ENCODE data around the gene NAT16. TPM values are rescaled to one million over a fixed set of nuclear protein-coding genes. Genes with fewer than 3 reads are reported as not detected.

The NAT16 gene
- total and polyA plus RNA-seq, 9 of the 15 experiments (the other 6 are each of a cell fraction or from before 2014, with no cell fraction given) = 0.04 TPM; not detected in 8

DNA sequence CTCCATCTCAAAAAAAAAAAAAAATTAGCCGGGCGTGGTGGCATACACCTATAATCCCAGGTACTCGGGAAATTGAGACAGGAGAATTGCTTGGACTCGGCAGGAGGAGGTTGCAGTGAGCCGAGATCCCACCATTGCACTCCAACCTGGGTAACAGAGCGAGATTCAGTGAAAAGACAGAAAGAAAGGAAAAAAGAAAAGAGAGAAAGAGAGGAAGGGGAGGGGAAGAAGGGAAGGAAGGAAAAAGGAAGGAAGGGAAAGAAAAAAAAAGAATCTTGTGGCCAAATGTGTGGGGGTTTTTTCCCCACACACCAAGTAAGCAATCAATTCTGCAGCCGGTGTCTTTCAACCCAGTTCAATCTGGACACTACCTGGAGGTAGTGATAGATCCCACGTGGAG lies 9.0 kb upstream of the NAT16 start (continued):
- TF ChIP-seq, protein P1, sequence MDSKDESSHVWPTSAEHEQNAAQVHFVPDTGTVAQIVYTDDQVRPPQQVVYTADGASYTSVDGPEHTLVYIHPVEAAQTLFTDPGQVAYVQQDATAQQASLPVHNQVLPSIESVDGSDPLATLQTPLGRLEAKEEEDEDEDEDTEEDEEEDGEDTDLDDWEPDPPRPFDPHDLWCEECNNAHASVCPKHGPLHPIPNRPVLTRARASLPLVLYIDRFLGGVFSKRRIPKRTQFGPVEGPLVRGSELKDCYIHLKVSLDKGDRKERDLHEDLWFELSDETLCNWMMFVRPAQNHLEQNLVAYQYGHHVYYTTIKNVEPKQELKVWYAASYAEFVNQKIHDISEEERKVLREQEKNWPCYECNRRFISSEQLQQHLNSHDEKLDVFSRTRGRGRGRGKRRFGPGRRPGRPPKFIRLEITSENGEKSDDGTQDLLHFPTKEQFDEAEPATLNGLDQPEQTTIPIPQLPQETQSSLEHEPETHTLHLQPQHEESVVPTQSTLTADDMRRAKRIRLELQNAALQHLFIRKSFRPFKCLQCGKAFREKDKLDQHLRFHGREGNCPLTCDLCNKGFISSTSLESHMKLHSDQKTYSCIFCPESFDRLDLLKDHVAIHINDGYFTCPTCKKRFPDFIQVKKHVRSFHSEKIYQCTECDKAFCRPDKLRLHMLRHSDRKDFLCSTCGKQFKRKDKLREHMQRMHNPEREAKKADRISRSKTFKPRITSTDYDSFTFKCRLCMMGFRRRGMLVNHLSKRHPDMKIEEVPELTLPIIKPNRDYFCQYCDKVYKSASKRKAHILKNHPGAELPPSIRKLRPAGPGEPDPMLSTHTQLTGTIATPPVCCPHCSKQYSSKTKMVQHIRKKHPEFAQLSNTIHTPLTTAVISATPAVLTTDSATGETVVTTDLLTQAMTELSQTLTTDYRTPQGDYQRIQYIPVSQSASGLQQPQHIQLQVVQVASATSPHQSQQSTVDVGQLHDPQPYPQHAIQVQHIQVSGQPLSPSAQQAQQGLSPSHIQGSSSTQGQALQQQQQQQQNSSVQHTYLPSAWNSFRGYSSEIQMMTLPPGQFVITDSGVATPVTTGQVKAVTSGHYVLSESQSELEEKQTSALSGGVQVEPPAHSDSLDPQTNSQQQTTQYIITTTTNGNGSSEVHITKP (IDR thresholded peaks at IDR 0.05; ENCODE audit: partially characterized antibody) = no peak
- TF ChIP-seq, protein P2, sequence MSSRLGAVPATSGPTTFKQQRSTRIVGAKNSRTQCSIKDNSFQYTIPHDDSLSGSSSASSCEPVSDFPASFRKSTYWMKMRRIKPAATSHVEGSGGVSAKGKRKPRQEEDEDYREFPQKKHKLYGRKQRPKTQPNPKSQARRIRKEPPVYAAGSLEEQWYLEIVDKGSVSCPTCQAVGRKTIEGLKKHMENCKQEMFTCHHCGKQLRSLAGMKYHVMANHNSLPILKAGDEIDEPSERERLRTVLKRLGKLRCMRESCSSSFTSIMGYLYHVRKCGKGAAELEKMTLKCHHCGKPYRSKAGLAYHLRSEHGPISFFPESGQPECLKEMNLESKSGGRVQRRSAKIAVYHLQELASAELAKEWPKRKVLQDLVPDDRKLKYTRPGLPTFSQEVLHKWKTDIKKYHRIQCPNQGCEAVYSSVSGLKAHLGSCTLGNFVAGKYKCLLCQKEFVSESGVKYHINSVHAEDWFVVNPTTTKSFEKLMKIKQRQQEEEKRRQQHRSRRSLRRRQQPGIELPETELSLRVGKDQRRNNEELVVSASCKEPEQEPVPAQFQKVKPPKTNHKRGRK (tag; IDR thresholded peaks at IDR 0.05) = peak; percentile 52
- TF ChIP-seq NFE2 (IDR thresholded peaks at IDR 0.05; ENCODE audit: low read depth) = no peak

DNA sequence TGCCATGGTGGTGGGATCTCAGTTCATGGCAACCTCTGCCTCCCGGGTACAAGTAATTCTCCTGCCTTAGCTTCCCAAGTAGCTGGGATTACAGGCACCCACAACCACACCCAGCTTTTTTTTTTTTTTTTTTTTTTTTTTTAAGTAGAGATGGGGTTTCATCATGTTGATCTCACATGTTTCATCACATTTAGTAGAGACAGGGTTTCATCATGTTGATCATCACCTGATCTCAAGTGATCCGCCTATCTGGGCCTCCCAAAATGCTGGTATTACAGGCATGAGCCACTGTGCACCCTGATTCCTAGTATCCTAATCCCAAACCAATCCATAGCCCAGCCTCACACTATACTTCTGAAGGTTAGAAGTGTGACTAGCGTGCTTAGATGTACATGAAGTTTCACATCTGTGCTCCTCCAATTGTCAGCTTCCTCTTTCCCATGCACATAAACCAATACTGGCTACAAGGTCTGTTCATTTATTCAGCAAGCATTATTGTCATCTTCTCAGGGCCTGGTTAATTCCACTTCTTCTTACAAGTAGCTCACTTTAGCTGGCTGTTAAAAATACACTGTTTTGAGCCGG lies 6.8 kb upstream of the NAT16 start:
- H3K4me2 ChIP-seq (ENCODE audit: insufficient read depth, low read length) = no peak overlapping the region
- in situ Hi-C loops (cut with MboI) = no loop called here
- no peak overlapping the region for H3K9ac ChIP-seq (ENCODE audit: insufficient read depth in 1 of 2, low read depth in 2 of 2, low read length in 2 of 2)
- no TSS peak for BruUV-seq (replicated peaks)
- H4K20me1 ChIP-seq (replicated peaks; ENCODE audit: control insufficient read depth, insufficient read depth, low read length) = no peaks in the 10 kb centered on the region
- H3K27me3 ChIP-seq (ENCODE audit: control insufficient read depth in 2 of 2, insufficient read depth in 2 of 2, low read length in 2 of 2) = peaks cover 0 to 3% of the 10 kb centered on the region in 2 experiments; a peak in 2 of 5 replicates
- ATAC-seq (no peak), DNase-seq (ENCODE audit: extremely low read depth in 1 of 4, low spot score in 3 of 4) (no peak), FAIRE-seq (no peak)
- CTCF ChIA-PET (ENCODE audit: low intra/inter-chr PET ratio) = no interaction called here
- intact Hi-C loops (cut with micrococcal nuclease) = loop anchor here (5.0 kb wide), 1 partner anchor 290 kb away; the partner anchor contains the start of gene ACHE
- H3K27ac ChIP-seq (ENCODE audit: extremely low read depth, low read depth, low read length) = no peak overlapping the region
- WGBS (ENCODE audit: insufficient coverage, low coverage, missing lambda C conversion rate) = 35% methylated on average over 4 of the region's 4 CpGs
- peaks cover 0 to 7% of the 10 kb centered on the region in 2 experiments; a peak in 3 of 5 replicates for H3K4me1 ChIP-seq (replicated peaks in 1 of 2; ENCODE audit: control insufficient read depth in 2 of 2, insufficient read depth in 2 of 2, low read length in 2 of 2)
- no peaks in the 10 kb centered on the region for H3K79me2 ChIP-seq (ENCODE audit: control insufficient read depth, insufficient read depth, low read length)
- no peak overlapping the region for H3K4me3 ChIP-seq
- no peak overlapping the region for H2AFZ ChIP-seq (ENCODE audit: low read depth, low read length)
- H3K36me3 ChIP-seq (ENCODE audit: control insufficient read depth, insufficient read depth, low read length) = no peaks in the 10 kb centered on the region
- POLR2A ChIA-PET = no interaction called here
- no peaks in the 10 kb centered on the region for H3K9me1 ChIP-seq (ENCODE audit: control insufficient read depth, insufficient read depth, low read length)
- no peaks in the 10 kb centered on the region for H3K9me3 ChIP-seq (replicated peaks; ENCODE audit: control insufficient read depth, insufficient read depth, low read depth, low read length)
- TF ChIP-seq CEBPG (CRISPR knock-in tag; IDR thresholded peaks at IDR 0.05) = no peak
- peak in 1 of 2 experiments; percentile 88; a peak in 2 of 4 replicates for TF ChIP-seq CEBPG (tag; conservative IDR thresholded peaks at IDR 0.05 in 1 of 2, IDR thresholded peaks at IDR 0.05 in 1 of 2)
- TF ChIP-seq, protein P3, sequence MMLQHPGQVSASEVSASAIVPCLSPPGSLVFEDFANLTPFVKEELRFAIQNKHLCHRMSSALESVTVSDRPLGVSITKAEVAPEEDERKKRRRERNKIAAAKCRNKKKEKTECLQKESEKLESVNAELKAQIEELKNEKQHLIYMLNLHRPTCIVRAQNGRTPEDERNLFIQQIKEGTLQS (IDR thresholded peaks at IDR 0.05) = peak; percentile 48; the same call in 1 of the 2 replicates
- TF ChIP-seq, protein P3 (CRISPR knock-in tag; conservative IDR thresholded peaks at IDR 0.05) = no peak
- TF ChIP-seq CEBPB (tag; IDR thresholded peaks at IDR 0.05) = 0 out of 2 replicates have a peak, but pooled peaks have one; percentile 18
- TF ChIP-seq ZNF384 (IDR thresholded peaks at IDR 0.05; ENCODE audit: low read depth, low read length) = 0 out of 2 replicates have a peak, but pooled peaks have one; percentile 53
- TF ChIP-seq, protein P4, sequence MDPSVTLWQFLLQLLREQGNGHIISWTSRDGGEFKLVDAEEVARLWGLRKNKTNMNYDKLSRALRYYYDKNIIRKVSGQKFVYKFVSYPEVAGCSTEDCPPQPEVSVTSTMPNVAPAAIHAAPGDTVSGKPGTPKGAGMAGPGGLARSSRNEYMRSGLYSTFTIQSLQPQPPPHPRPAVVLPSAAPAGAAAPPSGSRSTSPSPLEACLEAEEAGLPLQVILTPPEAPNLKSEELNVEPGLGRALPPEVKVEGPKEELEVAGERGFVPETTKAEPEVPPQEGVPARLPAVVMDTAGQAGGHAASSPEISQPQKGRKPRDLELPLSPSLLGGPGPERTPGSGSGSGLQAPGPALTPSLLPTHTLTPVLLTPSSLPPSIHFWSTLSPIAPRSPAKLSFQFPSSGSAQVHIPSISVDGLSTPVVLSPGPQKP (CRISPR knock-in tag; IDR thresholded peaks at IDR 0.05) = no peak
